Peyer's patch (tissue), 4 donors: ENCODE data around the gene PACSIN1.

Source experiments
- POLR2A ChIP-seq, 2 donors: fragments of 450-650 bp; IDR thresholded peaks; one replicate each; pipeline ENCODE4 v1.5.1; 2017; ENCODE audit warnings: antibody characterized with exemption in 2 of 2, mild to moderate bottlenecking in 2 of 2, moderate library complexity in 2 of 2
- TF ChIP-seq, protein P1 (sequence below), 6 experiments: fragments of 450-650 bp in 4 of 6; fragments of 200-600 bp in 2 of 6; sonication (generic) in 1 of 6; IDR thresholded peaks; one replicate each; pipeline ENCODE4 v1.5.1; 2017 to 2019; ENCODE audit warnings: antibody characterized with exemption in 6 of 6, mild to moderate bottlenecking in 3 of 6, moderate library complexity in 1 of 6

DNA sequence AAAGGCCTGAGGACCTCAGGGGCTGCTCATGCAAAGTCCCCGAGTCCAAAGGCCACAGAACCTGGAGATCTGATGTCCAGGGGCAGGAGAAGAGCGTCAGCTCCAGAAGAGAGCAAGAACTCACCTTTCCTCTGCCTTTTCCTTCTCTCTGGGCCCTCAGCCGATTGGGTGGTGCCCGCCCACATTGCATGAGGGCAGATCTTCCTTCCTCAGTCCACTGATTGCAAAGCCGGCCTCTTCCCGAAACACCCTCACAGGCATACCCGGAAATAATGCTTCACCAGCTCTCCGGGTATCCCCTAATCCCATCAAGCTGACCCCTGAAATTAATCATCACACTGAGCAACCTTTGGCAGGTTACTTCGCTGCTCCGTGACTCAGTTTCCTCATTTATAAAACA is 56.9 kb downstream of the PACSIN1 start:
- TF ChIP-seq, protein P1, sequence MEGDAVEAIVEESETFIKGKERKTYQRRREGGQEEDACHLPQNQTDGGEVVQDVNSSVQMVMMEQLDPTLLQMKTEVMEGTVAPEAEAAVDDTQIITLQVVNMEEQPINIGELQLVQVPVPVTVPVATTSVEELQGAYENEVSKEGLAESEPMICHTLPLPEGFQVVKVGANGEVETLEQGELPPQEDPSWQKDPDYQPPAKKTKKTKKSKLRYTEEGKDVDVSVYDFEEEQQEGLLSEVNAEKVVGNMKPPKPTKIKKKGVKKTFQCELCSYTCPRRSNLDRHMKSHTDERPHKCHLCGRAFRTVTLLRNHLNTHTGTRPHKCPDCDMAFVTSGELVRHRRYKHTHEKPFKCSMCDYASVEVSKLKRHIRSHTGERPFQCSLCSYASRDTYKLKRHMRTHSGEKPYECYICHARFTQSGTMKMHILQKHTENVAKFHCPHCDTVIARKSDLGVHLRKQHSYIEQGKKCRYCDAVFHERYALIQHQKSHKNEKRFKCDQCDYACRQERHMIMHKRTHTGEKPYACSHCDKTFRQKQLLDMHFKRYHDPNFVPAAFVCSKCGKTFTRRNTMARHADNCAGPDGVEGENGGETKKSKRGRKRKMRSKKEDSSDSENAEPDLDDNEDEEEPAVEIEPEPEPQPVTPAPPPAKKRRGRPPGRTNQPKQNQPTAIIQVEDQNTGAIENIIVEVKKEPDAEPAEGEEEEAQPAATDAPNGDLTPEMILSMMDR (IDR thresholded peaks at IDR 0.05): no peak
- no peak for TF ChIP-seq POLR2A (IDR thresholded peaks at IDR 0.05)
